ENCODE measurements around the gene TDRD1.

DNA sequence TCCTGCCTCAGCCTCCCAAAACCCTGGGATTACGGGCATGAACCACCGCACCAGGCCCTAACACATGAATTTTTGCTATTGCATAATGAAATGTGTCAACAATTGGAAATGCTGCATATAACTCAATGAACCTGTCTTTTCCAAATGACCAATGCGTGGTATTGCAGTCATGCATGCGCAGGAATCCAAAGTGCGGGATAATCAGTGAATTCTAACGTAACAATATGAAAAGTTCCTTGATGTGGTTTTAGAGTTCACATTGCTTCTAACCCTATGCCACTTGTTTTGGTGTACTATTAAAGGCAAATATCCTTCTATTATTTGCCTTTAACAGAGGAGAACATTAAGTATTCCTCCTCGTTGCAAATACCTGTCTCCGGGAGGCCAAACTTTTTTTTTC lies 10.5 kb downstream of the TDRD1 start:
- no peak for TF ChIP-seq YY1 (IDR thresholded peaks at IDR 0.05; ENCODE audit: insufficient read depth, insufficient read length)
- TF ChIP-seq SUZ12 (IDR thresholded peaks at IDR 0.05; ENCODE audit: extremely low read depth, insufficient read depth, insufficient read length), result no peak

All from NT2/D1 (cell line).